Panc1 (cell line): ENCODE data around the gene GIT1.

Source experiments
- CTCF ChIP-seq: fragments of 450-650 bp; IDR thresholded peaks from 2 replicates; pipeline ENCODE4 v1.5.1; 2017; ENCODE audit warnings: mild to moderate bottlenecking
- REST ChIP-seq, 2 experiments: IDR thresholded peaks; 2 replicates each; pipeline ENCODE4 v1.6.1; 2011 to 2012; ENCODE audit warnings: low read depth in 2 of 2, control low read depth in 1 of 2, low read length in 1 of 2, mild to moderate bottlenecking in 1 of 2, moderate library complexity in 1 of 2; ENCODE audit not compliant: insufficient read depth in 1 of 2
- SIN3A ChIP-seq: IDR thresholded peaks from 2 replicates; pipeline ENCODE4 v1.6.1; 2012; ENCODE audit warnings: low read depth, mild to moderate bottlenecking, low read length, moderate library complexity, borderline replicate concordance; ENCODE audit not compliant: insufficient read depth
- TCF7L2 ChIP-seq: IDR thresholded peaks from 2 replicates; pipeline ENCODE4 v1.6.1; 2011; ENCODE audit warnings: mild to moderate bottlenecking, low read depth, low read length, inconsistent platforms

- TF ChIP-seq CTCF, result no peak
- TF ChIP-seq TCF7L2, result no peak
- no peak for TF ChIP-seq SIN3A
- TF ChIP-seq REST (IDR thresholded peaks at IDR 0.05; ENCODE audit: insufficient read depth in 1 of 2, low read depth in 2 of 2, low read length in 1 of 2), result no peak
Observed at GRCh38 chr17:29630630-29631193, 41.3 kb upstream of the GIT1 start.
